Ureter (tissue), 1 donor: Measurements from ENCODE around the gene AKAP8. TPM values are rescaled to one million over a fixed set of nuclear protein-coding genes. Genes with fewer than 3 reads are reported as not detected.
"Not testable (repeated sequence)": the region's sequence is repeated elsewhere in the genome, so short reads cannot be mapped to it uniquely, and the experiment has no call there.

Experiments used
- DNase-seq: peaks from one replicate; pipeline ENCODE4 v3.0.0-alpha.2; 2020; ENCODE audit warnings: low spot score
- total RNA-seq: library from RNA; stranded (reverse); gene quantifications from one replicate; pipeline ENCODE4 v1.2.4, GENCODE V29; 2023
- donor health status: DM: yes; HTN: yes; CAD: no.

AKAP8 gene
- 69.7 TPM for total RNA-seq

DNA sequence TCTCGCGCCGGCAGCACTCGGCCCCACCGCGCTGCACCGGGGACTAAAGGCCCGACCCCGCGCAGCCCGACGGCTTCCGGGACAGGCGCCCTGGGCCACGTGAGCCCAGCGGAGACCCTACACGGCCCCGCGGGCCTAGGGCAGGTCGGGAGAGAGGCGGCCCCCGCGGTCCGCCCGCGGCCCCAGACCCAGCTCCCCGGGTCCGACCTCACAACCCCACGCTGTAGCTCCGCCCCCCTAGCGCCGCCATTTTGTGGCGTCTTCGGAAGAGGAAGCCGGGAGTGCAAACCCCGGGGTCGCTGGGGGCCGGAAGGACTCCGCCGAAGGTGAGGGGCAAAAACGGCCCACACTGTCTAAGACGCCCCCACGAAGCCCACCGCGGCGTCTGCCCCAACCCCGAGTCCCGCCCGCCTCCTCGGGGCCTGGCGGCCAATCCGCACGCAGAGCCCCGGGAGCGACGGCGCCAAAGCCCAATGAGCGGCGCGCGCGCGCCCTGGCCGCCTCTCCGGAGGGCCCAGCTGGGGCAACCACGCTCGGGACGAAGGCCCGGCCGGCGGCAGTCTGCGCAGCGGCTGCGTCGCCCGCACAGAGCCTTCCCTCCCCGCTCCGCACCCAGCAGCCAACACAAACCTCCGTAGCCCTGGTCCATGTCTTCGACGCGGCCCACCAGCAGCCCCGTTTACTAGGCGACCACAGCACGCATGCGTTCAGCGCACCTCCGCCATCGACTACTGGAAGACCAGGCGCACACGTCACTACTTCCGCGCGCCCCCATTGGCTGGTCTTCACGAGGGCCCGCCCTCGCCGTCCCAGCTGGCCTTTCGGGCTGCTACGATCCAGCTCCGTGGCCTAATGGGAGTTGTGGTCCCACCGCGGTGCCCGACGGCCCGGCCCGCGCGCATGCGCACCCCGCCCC is at the start of gene AKAP8:
Gene AKAP8, minus strand, starts transcription at position 705 of the 916 bp plus-strand sequence. Its CDS starts 56 bp downstream, at position 649.
- peak; percentile 98 for DNase-seq

DNA sequence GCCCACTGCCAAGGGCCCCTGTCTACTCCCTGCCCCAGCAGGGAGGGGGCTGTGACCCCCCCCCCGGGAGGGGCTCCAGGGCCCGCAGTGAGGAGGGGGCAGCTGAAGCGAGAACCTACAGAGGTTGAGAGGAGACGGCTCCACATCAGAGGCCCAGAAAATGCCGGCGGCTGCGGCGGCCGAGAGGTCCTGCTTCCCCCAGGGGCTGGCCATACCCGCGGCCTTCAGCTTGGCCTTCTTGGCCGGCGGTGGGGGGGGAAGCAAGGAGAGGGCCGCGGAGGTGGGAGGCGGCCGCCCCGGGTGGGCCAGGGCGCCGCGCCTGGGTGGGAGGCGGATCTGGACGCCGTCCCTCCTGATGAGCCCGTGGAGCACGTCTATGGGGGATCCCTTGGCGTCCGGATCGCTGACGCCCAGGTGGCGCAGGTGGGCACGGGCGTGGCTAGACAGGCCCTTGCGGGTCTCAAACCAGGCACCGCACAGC is 48.4 kb upstream of the AKAP8 start:
- no peak for DNase-seq

DNA sequence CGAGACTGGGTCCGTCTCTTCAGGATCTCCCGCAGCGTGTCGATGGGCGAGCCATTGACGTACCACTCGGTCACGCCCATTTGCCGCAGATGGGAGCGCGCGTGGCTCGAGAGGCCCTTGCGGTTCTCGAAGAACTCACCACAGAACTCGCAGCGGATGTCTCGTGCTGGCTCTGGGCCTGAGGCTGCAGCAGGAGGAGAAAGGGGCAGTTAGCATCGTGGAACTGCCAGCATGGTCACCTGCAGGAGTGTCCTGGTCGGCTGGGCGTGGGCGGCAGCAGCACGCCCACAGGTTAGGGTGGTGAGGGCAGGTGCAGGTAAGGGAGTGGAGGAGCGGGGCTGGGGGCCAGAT is 47.7 kb upstream of the AKAP8 start:
- no peak for DNase-seq

DNA sequence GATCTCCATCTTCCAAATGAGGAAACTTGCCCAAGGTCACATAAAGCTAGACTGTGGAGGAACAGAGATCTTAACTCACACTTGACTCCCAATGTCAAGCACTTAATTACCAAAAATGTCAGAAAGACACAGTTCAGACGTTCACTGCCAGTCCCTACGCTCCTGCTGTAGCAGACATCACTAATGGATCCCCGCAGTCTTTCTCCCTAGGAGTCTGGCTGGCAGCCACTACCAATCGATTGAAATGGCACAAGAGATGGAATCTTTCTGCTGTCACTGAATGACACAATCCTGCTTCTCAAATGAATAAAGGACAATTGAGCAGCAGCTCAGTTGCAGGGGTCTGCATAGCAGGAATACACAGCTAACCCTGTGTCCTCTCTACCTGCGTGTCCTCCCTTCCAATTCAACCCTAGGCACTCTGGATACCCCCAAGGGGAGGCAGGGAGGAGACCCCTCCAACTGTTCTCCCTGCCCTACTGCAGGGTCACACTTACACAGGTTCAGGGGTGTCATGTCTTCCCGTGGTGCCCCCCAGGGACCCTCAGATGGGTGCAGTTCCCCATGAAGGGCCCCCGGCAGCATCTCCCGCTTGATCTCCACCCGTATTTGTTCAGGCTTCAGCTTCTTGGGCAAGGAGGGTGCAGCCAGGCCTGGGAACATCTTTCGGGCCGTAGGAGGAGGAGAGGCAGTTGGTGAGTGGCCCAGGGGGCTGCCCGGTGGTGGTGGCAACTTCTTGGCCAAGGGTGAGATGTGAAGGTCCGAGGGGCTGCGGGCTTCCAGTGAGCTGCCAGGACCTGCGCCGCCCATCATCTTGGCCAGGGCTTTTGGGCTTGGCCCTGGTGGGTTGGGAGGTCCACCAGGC is 47.1 kb upstream of the AKAP8 start:
- DNase-seq, result no peak

DNA sequence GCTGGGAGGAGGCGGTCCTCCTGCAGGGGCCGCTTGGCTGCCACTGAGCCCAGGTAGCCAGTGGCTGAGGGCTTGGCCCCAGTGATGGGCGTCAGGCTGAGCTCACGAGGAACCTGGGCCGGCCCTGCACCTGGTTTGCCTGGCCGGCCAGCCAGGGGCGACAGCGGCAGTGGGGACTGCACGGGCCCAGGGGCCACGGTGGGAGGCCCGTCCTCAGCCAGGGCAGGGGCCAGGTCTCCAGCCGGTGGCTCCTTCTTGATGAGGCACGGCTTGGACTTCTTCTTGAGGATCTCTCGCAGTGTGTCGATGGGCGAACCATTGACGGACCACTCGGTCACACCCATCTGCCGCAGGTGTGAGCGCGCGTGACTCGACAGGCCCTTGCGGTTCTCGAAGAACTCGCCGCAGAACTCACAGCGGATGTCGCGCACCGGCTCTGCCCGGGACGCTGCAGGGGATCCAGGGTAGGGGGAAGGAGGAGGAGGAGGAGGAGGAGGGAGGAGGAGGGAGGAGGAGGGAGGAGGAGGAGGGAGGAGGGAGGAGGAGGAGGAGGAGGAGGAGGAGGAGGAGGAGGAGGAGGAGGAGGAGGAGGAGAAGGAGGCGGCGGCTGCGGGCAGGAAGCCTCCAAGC is 45.8 kb upstream of the AKAP8 start:
- DNase-seq, result no peak

DNA sequence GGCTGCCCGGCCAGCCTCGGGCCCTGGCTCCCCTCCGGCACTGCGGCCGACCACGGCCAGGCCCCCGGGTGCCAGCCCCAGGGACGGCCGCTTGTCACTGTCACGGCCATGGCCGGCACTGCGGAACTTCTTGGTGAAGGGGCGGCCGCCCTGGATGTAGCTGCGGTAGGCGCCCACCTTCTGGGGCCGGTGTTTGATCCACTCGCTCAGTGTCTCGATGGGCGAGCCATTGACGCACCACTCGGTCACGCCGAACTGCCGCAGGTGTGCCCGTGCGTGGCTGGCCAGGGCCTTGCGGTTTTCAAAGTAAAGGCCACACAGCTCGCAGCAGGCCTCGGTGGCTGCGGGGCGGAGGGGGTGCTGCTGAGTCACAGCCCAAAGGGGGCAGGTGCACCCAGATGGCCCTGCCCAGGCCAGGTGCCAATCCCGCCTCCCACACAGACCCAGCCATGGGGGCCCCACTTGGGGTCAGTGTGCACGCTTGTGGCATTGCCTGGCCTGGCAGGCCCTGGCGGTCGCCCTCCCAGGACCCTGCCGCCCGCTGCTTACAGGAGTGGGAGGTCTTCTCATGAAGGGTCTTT is 45.2 kb upstream of the AKAP8 start:
- no peak for DNase-seq

DNA sequence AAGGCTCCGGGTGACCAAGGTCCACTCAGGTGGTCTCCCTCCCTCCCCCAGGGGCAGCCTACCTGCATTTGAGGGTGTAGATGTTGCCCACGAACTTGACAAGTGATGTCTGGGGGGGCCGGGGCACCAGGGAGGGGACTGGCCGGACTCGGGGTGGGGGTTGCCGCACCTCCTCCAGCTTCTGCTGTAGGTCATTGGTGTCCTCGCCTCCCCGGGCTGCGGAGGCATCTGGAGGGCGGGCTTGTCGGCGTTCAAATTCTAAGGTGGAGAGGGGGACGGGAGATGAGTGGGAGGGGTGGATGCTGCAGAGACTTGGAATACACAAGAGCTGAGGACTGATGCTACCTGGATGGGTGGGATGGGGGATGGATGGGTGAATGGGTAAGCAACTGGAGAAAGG is 44.5 kb upstream of the AKAP8 start:
- no peak for DNase-seq

DNA sequence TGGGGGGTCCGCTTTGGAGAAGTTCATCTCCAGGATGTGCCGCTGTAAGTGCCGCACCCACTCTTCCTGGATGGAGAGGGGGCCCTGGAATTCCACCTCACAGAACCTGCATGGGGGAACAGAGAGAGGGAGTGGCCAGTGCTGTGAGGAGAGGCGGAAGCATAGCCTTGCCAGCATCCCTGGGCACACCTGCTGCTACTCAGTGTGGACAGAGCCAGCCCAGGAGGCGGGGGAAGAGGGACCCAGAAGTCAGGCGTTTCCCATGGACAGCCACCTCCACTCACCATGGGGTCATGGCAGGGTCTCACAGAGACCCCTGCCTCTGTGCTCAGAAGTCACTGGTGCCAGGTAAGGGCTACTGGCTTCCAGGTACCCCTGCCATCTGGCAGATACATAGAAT is 43.5 kb upstream of the AKAP8 start:
- no peak for DNase-seq

DNA sequence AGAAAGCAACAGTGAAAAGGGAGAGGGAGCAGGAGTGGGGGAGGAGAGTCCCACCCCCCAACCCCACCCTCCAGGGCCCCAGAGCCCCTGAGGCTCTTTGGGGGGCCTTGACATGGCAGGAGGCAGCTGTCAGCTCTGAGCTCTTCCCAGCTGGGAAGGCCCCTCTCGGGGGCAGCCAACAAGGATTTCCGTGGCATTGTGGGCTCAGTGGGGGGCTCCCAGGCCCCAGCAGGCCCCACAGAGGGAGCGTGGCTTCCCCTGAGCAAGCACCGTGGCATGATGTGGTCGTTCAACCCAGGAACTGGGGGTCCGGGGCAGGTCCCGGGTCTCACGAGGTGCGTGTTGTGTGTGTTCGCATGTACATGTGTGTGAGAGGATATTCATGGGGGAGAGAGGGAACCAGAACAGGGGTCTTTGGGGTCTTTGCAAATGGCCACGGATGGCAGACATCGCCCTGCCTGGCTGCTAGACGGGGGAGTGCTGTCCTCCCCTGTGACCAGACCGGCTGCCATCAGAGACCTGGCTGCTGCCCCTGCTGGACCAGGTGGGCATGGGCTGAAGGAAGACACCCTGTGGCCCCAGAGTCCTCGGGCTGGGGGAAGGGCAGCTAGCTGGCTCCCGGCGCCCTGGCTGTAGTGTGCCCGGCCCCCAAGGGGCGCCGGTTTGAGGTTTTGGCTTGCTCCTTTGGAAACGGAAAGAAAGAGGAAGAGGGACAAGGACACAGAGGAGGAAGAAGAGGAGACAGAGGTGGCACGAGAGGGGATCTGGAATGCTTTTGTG is 42.9 kb upstream of the AKAP8 start:
- DNase-seq, result no peak

DNA sequence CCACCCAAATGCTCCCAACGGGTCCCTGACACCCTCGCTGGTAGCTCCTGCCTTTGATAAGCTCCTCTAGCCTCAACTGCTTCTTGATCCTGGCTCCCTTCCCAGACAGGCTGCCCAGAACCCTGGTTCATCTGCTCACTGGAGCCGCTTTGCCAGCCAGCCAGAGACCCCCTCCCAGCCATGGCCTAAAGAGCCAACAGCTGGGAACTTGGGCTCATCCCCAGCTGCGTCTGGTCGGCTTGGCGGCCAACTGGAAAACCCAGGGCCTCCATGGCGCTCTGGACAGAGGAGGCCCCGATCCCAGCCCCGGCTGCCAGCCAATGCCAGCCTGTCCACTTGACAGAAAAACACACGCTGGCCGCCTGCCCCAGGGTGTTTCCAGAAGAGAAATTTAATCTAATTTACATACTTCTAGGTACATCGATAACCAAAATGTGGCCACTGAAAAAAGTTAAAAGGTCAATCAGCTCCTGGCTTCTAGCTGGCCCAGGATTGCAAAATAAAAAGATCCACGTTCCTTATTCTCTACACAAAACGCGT is 42.2 kb upstream of the AKAP8 start:
- no peak for DNase-seq

DNA sequence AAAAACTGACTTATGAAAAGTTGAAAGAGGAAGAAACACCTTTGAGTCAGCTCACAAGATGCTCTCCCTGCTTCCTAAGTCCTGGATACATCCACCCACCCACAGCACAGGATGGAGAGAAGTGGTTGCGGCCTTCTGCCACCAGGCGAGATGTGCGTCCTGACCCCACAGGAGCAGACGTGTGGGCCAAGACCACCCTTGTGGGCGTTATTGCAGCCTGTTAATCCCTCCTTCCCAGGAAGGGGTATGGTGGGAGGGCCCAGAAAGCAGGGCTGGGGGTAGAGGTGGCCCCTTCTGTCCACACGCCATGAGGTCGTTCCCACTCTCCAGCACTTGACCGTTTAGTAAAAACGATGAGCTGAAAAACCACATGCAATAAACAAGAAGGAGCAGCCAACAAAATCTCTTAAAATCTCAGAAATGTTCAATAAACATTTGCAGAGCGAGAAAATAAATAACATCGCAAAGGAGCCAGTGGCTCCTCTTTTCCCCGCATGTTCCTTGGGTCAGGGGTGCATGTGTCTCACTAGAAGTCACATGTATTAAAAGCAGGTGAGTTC is 41.6 kb upstream of the AKAP8 start:
- DNase-seq, result no peak

DNA sequence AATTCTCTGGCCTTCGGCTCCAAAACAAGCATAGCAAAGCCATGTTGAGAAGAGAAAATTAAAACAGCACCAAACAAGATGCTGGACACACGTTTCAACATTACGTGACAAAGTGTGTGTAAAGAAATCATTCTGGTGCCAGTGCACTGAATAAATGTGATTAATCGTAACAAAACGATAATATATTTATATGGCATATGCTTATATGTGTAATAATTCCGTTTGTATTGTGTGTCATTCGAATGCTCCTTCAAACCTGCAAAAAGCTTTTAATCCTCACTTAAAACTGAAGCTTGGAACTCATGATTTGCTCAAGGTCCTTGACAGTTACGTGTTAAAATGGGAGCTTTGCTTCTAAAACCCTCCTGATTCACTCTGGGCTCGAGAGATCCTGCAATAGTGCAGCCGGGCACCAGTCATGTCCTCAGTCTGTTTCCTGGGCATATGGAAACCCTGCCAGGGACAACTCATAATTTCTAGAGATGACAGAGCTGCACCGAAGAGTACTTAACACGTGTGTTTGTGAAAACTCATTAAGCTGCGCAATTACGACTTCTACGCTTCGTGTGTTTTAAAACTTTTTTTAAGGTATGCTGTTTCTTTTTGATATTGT is 39.9 kb upstream of the AKAP8 start:
- DNase-seq, result no peak

DNA sequence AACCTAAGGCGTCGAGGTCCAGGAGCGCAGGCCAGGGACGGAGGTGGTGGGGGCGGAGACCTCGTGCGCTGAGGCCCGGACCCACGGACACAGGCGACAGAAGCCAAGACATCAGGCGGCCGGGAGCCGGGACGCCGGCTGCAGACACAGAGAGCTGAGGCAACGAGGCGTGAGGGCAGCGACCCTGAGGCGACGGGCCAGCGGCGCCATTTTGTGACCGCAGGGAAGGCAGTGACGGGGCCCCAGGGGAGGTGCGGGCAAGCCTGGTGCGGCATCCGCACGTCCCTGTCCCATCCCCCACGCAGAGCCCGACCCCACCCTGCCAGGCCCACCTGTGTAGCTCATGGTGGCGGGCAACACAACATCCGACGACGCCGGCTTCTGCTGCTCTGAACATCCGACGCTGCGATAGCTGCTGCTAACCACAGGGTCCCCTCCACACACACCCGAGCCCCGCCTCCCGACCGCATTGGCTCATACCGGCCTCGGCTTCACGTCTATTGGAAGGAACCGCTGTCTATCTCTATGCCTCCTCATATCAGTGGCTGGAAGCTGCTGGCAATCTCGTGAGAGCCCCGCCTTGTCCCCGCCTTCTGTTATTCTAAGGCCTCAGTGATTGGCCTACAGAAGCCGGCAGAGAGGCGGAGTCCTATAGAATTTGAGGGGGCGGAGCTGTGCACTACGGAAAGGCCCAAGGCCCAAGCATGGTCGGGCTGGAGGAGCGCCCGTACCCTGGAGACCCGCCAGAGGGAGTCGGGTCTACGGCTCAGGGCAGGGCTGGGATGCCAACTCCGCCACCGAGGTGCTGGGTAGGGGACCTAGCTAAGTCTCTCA is 39.2 kb upstream of the AKAP8 start, which contains the start of gene AKAP8L:
Gene AKAP8L, minus strand, starts transcription at position 410 of the 834 bp plus-strand sequence. Its CDS starts 65 bp downstream, at position 345.
- peak; percentile 100 for DNase-seq

DNA sequence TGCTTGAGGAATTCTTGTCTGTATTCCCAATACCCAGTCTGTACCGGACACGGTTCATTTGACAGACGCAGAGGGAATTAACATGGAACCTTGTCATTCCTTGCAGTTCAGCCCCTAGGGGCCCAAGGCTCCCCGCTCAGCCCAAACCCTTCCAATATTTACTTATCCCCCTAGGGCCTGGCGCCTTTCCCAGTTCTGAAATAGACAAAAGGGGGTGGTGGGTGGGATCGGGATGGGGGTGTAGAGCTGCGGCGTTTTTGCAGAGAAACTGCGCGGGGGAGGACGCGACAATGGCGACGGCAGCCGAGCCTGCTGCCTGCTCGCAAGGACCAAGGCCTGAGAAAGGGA is 38.6 kb upstream of the AKAP8 start:
- peak; percentile 52 for DNase-seq

DNA sequence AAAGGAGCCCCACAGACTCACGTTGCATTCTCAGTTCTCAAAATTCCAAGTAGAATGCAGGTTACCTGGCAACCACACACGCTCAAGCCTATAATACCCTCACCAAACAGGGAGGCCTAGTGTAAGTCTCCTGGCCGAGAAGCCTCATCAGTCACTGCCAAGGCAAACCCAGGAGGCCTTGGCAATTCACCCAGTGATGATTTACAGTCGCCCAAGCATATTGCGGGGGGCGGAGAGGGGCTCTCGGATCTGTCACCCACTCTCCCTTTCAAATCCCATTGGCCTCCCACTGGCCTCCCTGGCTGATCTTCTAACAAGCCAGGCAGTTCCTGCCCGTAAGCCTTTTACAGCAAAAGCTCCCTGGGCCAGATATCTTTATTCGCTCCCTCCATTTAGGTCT is 38.1 kb upstream of the AKAP8 start:
- peak; percentile 37 for DNase-seq

DNA sequence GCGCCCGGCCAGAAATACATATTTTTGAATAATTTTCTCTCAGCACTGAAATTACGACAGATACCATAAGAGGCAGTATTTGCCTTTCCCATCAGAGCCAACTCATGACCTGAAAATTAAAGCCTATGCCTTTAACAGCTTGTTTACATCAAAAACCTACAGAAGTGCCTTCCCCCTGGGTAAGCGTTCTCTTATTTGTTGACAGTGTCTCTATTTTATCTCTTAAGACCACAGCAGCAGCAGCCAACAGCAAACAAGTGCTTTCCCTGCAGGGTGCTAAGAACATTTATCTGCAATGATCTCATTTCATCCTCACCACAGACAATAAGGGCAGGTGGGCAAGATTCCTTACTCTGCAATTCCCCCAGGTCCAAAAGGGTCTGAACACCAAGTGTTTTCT is 33.2 kb upstream of the AKAP8 start:
- no peak for DNase-seq

DNA sequence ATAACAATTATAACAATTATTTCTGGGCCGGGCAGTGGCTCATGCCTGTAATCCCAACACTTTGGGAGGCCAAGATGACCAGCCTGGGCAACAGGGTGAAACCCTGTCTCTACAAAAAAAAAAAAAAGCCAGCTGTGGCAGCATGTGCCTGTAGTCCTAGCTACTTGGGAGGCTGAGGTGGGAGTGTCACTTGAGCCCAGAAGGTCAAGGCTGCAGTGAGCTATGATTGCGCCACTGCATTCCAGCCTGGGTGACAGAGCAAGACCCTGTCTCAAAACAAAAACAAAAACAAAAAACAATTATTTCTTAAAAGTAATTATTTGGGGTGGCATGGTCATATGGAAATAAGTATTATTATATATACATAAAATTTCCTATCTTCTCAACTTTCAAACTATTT is 31.8 kb upstream of the AKAP8 start:
- not testable (repeated sequence) for DNase-seq

DNA sequence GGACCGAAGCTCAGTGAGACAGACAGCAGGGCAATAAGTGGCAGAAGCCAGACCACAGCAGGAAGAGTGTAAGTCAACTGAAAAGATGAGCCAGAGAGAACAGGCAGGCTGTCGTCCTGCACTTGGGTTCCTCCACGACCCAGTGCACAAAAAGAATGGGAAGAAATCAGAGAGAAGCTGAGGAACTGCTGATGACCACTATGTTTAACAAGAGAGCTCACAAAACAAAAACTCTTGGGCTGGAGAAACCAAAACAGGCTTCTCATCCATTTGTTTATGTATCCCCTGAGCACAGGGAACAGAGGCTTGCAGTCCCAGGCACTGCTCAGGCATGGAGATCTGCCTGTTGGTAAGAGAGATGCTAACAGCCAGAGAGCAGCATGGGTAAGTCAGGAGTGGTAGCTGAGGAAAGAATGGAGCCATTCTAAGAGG is 25.2 kb upstream of the AKAP8 start:
- no peak for DNase-seq
